Activated T-helper 1 cell treated with anti-CD3 and anti-CD28 coated beads, Interleukin-12 subunit alpha, Interleukin-12 subunit beta, Interleukin-2, Interleukin-4 antibody, amounts not matched to agents 30 ng/mL and 10 ng/mL and 1 ng/mL, durations not matched to agents 14 hours and 24 hours and 36 hours (primary cell): ENCODE results near the gene TUBB2A. TPM values are rescaled to one million over a fixed set of nuclear protein-coding genes. Genes with fewer than 3 reads are reported as not detected.
"Not testable (repeated sequence)": the region's sequence is repeated elsewhere in the genome, so short reads cannot be mapped to it uniquely, and the experiment has no call there.

ENCODE experiments used
- DNase-seq: peaks from one replicate; pipeline ENCODE4 v3.0.0; 2021; ENCODE audit warnings: low spot score
- H3K27ac Mint-ChIP-seq: one replicate; pipeline ENCODE4 v1.8.0; 2021; ENCODE audit warnings: mild to moderate bottlenecking, mixed read lengths
- H3K27me3 Mint-ChIP-seq: one replicate; pipeline ENCODE4 v1.8.0; 2022; ENCODE audit warnings: mild to moderate bottlenecking, moderate library complexity, mixed read lengths; ENCODE audit not compliant: insufficient read depth
- H3K36me3 Mint-ChIP-seq: one replicate; pipeline ENCODE4 v1.8.0; 2021; ENCODE audit warnings: low read depth, mixed read lengths
- H3K4me1 Mint-ChIP-seq: one replicate; pipeline ENCODE4 v1.8.0; 2021; ENCODE audit warnings: low read depth, mixed read lengths
- H3K4me3 Mint-ChIP-seq: one replicate; pipeline ENCODE4 v1.8.0; 2021; ENCODE audit warnings: mild to moderate bottlenecking, moderate library complexity, mixed read lengths
- H3K9me3 Mint-ChIP-seq: one replicate; pipeline ENCODE4 v1.8.0; 2021; ENCODE audit warnings: mixed read lengths
- intact Hi-C: fragments of 100-400 bp; cut with micrococcal nuclease; formaldehyde crosslinking; loops from one replicate; pipeline ENCODE4 v1.15.1; 2024
- total RNA-seq: library from RNA; stranded (reverse); gene quantifications from 2 replicates; pipeline ENCODE4 v1.2.3, GENCODE V29; 2022

TUBB2A gene
- total RNA-seq, 1 donor from 2014 or later = 5.6 TPM

DNA sequence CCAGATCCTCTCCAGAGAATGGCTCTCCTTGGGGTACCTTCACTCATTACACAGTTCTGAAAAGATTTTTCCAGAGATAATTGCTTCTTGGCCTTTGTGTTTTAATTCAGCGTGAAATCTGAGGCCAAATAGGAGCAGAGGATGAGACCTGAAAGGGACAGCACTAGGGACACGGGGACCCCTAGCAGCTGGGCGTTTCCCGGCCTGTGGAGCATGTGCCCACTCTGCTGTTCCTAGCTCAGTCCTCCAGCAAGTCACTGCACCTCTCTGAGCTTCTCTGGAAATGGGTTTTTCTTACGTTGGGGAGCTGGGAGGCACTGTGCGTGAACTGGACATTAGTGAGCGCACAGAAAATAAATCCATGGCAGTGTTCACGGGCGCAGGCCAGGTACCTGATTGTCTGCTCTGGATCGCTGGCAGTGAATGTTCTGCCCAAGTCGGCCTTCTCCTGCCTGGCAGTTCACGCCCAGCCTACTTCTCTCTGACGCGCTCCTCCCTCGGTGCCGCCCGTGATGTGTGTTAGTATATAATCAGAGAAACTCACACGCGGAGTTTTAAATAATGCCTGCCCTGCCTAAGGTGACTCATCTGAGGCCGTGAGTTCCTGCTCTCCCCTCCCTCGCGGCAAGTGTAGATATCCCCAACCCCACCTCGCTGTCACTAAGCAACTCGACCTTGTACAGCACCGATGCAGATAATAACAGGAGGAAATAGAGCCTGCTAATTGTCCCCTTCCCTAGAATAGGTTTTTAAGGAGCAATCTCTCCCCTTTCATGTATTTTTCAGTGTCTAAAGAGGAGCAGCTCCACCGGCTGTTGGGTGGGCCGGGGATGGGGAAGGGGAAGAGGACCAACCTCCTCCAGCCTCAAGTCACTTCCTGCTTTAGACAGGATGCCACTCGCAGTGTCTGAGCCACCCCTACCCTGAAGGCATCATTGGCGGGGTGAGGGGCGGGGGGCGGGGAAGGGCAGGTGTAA, 2.7 kb upstream of the TUBB2A start:
- Mint-ChIP-seq H3K27ac (peak overlapping the region; percentile 56), H3K9me3 (peaks cover 6% of the 10 kb centered on the region), H3K36me3 (peaks cover 9% of the 10 kb centered on the region), H3K27me3 (peaks cover 57% of the 10 kb centered on the region), H3K4me1 (peaks cover 33% of the 10 kb centered on the region), H3K4me3 (peak overlapping the region; percentile 19)
- intact Hi-C loops = loop anchor here (2.0 kb wide), 1 partner anchor 69 kb away; no protein-coding TSS in a partner anchor
- no peak for DNase-seq

DNA sequence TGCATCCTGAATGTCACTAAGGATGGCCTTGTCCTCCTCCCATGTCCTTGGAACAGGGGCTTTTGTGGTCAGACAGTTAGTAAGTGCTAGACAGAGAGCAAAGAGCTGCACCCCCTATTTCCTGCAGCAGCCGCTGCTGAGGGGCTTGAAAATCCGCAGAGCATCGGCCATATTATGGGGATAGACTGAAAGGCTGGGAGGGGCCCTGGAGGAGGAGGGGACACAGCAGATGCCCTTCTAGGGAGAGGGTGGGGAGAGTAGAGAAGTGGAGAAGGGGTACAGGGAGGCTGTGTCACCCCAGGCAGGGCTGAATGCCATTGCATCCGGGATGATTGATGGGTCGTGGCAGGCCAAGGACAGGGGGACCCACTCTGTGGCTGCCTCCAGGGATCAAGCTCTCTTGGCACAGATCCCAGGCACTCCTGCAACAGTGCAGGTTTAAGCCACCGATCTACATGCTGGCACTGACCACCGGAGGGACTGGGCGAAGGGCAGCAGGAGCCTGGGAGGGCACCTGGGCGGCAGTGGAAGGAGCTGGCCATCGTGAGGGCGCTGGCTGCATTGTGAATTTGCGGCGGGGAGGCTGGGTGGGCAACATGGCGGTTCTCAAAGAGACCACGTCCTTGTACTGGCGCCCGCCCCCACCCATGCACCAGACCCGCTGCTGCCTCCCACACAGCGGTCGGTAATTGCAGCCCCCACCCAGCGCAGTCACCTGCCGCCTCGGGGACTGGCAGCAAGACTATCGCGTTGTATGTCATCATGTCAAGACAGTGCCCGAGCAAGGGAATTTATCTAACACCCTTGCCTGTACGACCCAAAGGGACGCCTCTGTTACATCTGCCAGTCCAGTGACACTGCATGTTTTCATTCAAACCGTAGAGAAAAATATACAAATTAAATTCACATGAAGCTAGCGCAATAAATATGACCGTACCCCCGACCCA, 887 bp downstream of the TUBB2A start:
- peak overlapping the region; percentile 86 for H3K4me3 Mint-ChIP-seq
- peaks cover 16% of the 10 kb centered on the region for H3K4me1 Mint-ChIP-seq
- peaks cover 15% of the 10 kb centered on the region for H3K36me3 Mint-ChIP-seq
- peak overlapping the region; percentile 47 for H3K27ac Mint-ChIP-seq
- H3K9me3 Mint-ChIP-seq, DNase-seq: not testable (repeated sequence)
- intact Hi-C loops = loop anchor here (1.0 to 2.0 kb wide), 4 partner anchors 25 to 88 kb away; partner anchors contain the start of genes BPHL and RIPK1
- H3K27me3 Mint-ChIP-seq = peaks cover 46% of the 10 kb centered on the region

DNA sequence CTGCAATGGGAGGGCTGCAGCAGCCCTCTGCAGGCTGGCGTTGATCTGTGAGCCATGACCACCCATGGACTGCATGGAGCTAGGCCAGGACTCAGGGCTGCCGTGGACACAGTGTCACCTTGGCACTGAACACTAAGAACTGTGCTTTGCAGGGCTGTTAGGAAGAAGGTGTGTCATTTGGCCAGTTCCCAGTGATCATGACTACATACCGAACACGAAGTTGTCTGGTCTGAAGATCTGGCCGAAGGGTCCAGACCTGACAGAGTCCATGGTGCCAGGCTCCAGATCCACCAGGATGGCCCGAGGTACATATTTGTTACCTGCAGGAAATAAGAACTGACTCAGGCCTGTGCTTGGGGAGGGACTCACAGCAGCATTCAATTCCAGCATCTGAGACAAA, 1.9 kb downstream of the TUBB2A start:
- Mint-ChIP-seq H3K27ac (peak overlapping the region; percentile 13), H3K36me3 (peaks cover 15% of the 10 kb centered on the region), H3K27me3 (peaks cover 37% of the 10 kb centered on the region), H3K4me3 (peak overlapping the region; percentile 62), H3K4me1 (peaks cover 14% of the 10 kb centered on the region)
- H3K9me3 Mint-ChIP-seq, intact Hi-C loops, DNase-seq: not testable (repeated sequence)

DNA sequence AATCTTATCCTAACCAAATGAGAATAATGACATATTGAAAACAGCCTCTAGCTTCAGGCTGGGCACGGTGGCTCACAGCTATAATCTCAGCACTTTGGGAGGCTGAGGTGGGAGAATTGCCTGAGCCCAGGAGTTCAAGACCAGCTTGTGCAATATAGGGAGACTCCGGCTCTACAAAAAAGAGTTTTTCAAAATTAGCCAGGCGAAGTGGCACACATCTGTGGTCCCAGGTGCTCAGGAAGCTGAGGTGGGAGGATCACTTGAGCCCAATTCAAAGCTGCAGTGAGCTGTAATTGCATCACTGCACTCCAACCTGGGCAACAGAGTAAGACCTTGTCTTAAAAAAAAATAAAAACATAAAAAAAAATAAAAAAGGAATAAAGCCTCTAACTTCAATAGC, 4.7 kb downstream of the TUBB2A start:
- H3K4me1 Mint-ChIP-seq = no peaks in the 10 kb centered on the region

DNA sequence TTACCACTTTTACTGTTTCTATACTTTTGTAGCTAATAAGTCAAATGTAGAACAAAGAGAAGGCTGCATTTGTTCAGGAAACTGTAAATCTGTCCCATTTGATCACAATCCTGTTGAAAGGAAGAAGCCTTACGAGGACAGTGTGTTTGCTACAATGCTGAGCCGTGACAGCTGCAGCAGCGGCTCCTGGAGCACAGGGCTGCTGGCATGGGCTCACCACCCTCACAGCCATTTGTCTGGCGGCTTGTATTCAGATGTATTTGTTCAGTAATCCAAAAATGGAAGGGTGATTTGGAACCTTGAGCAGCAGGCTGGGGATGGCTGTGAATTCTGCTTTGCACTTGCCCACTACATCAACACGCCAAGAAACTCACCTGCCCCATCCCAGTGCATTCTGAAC, 5.7 kb downstream of the TUBB2A start:
- Mint-ChIP-seq H3K36me3 (peaks cover 11% of the 10 kb centered on the region), H3K9me3 (no peaks in the 10 kb centered on the region), H3K27ac (no peak overlapping the region), H3K4me3 (no peak overlapping the region), H3K4me1 (no peaks in the 10 kb centered on the region), H3K27me3 (peaks cover 12% of the 10 kb centered on the region)
- DNase-seq = no peak
- intact Hi-C loops = no loop called here

More for the DNA sequence above, 4.7 kb downstream of the TUBB2A start:
- H3K27me3 Mint-ChIP-seq = peaks cover 16% of the 10 kb centered on the region
- H3K4me3 Mint-ChIP-seq = no peak overlapping the region
- H3K36me3 Mint-ChIP-seq = peaks cover 11% of the 10 kb centered on the region
- intact Hi-C loops = no loop called here
- DNase-seq = no peak
- H3K27ac Mint-ChIP-seq = no peak overlapping the region
- H3K9me3 Mint-ChIP-seq = no peaks in the 10 kb centered on the region

DNA sequence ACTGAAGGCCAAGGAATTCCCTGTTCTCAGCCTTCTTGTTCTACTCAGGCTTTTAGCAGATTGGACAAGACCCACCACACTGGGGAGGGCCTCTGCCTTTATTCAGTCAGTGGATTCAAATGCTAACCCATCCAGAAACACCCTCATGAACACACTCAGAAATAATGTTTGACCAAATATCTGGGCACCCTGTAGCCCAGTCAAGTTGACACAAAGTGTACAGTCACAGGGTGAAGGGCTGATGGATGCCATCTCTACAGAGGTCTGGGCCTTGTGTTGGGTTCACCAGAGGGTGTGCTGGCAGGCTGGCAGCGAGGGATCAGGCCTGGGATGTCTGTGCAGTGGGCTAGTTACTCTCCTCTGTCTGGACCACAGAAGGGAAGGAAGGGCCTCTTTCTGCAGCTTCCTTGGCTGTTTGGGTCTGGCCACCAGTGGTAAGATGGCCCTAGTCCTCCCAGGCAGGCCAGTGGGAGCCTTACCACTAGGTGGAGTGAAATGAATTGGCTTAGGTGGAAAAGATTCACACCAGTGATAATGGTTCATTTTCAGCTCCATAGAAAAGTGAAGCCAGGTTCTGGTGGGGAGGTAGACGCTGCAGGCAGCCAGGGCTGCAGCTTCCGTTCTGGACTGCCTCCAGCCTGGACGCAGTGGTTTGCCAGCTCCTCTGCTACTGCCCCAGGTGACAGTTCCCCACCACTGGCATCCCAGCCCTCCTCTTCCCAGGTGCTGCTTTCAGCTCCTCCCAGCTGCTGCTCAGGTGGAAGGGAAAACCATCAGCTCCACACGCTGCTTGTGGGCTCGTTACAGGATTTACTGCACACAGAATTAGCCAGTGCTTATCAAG, 9.2 kb downstream of the TUBB2A start:
- intact Hi-C loops = no loop called here
- Mint-ChIP-seq H3K9me3 (no peaks in the 10 kb centered on the region), H3K36me3 (peaks cover 2% of the 10 kb centered on the region), H3K4me1 (peaks cover 8% of the 10 kb centered on the region), H3K4me3 (no peak overlapping the region), H3K27me3 (peaks cover 2% of the 10 kb centered on the region), H3K27ac (no peak overlapping the region)
- no peak for DNase-seq

DNA sequence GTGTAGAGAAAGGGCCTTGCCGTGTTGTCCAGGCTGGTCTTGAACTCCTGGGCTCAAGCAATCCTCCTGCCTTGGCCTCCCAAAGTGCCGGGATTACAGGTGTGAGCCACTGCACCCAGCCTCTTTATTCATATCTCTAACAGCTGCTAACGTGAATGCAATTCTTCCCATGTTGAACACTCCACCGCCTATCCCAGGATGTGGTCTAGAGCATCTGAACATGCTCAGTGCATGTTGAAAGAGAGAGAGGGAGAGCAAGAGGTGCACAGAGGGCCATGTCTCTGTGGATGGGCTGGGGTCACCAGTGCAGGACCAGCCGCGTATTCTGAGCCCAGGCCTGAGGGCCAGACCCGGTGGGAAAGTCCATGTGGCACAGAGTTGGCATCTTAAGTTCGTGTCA, 12.8 kb downstream of the TUBB2A start:
- Mint-ChIP-seq H3K4me1 (peaks cover 8% of the 10 kb centered on the region), H3K9me3 (no peaks in the 10 kb centered on the region), H3K36me3 (no peaks in the 10 kb centered on the region), H3K4me3 (no peak overlapping the region), H3K27ac (no peak overlapping the region), H3K27me3 (peaks cover 5% of the 10 kb centered on the region)
- DNase-seq = no peak
- intact Hi-C loops = no loop called here

DNA sequence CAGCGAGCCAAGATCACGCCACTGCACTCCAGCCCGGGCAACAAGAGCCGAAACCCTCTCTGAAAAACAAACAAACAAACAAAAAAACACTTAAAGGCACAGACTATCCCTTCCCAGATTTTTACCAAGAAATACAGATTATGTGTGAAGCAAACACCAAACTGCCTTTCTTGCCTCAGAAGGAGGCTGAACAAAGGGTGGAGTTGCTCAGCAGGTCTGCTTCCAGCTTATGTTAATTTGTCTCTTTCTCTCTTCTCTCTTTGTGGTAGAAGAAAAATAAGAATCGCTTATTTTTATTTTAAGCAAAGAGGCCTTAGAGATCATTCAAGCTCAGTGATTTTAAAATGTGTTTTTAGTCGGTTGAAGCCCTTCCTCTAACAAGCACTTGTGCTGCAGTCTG, 14.2 kb downstream of the TUBB2A start:
- peaks cover 2% of the 10 kb centered on the region for H3K36me3 Mint-ChIP-seq
- no peak overlapping the region for H3K4me3 Mint-ChIP-seq
- H3K27me3 Mint-ChIP-seq = peaks cover 3% of the 10 kb centered on the region
- DNase-seq = no peak
- peaks cover 8% of the 10 kb centered on the region for H3K4me1 Mint-ChIP-seq
- H3K27ac Mint-ChIP-seq = no peak overlapping the region
- no peaks in the 10 kb centered on the region for H3K9me3 Mint-ChIP-seq
- intact Hi-C loops = no loop called here

DNA sequence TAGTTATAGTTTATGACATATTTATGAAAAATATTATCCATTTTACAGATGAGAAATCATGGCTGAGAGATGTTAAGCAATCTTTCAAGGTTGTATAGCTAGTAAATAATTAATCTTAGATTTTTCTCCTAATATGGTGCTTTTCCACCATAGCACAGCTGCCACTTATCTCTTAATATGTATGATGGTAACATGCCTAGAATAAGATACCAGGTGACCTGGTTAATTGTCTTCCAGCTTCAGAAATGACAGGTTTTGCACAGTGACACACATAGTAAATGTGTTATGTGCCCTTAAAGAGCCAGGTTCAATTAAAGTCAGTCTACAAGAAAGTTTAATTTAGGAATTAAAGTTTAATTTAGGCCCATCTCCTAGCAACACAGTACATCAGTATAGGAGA, 14.8 kb downstream of the TUBB2A start:
- peaks cover 3% of the 10 kb centered on the region for H3K27me3 Mint-ChIP-seq
- H3K4me3 Mint-ChIP-seq = no peak overlapping the region
- peaks cover 8% of the 10 kb centered on the region for H3K4me1 Mint-ChIP-seq
- no peaks in the 10 kb centered on the region for H3K9me3 Mint-ChIP-seq
- H3K36me3 Mint-ChIP-seq = peaks cover 2% of the 10 kb centered on the region
- no peak overlapping the region for H3K27ac Mint-ChIP-seq
- DNase-seq = no peak
- intact Hi-C loops = no loop called here

DNA sequence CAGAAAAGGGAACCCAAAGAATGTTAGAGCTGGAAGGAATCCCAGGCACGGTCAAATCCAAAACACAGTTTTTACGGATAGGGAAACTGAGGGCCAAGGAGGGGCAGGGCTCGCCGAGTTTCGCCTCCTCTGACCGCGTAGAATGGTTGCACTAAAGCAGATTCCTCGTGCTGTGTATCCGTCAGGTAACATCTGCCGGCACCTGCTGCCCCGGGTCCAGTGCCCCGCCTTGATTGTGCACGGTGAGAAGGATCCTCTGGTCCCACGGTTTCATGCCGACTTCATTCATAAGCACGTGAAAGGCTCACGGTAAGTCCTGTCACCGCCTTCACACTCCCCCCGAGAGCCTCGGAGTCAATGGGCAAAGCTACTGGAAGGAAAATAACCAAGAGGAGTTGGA, 17.1 kb downstream of the TUBB2A start:
- intact Hi-C loops = no loop called here

DNA sequence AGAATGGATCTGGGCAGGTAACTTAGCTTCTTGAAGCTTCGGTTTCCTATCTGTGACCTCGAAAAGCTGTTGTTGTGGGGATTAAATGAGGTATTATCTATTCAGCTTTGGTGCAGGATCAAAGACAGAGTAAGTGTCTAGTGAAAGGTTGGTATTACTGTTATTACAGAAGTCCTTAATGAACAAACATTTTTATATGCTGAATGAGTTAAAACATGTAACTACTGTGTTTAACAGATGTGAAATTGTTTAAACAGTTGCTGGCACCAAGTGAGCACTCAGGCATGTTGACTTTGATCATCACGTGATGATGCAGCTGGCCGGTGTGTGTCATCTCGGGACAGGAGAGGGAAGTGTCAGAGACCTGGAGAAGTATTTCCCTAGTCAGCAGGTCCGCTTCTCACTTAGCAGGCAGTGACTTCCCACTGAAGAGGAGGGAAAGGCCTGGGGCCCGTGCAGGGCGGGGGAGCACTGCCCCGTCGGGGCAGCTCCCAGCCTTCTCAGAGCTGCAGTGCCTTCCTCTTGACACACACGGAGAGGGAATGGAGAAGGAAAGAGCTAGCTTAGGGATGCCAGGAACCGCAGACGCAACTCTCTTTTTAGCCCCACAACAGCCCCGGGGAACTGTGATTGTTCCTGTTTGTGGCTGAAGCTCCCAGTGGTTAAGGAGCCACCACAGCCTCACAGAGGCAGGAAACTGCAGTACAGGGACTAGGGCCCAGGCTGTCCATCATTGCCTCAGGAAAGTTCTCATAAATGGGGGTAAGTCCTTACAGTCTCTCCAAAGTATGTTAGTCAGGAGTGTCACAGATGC, 18.0 kb downstream of the TUBB2A start:
- Mint-ChIP-seq H3K36me3 (peaks cover 2% of the 10 kb centered on the region), H3K4me1 (no peaks in the 10 kb centered on the region), H3K4me3 (no peak overlapping the region), H3K27me3 (peaks cover 3% of the 10 kb centered on the region), H3K27ac (no peak overlapping the region), H3K9me3 (no peaks in the 10 kb centered on the region)
- DNase-seq = no peak
- intact Hi-C loops = no loop called here

More for the DNA sequence above, 17.1 kb downstream of the TUBB2A start:
- no peak overlapping the region for H3K27ac Mint-ChIP-seq
- no peaks in the 10 kb centered on the region for H3K9me3 Mint-ChIP-seq
- no peak overlapping the region for H3K4me3 Mint-ChIP-seq
- H3K4me1 Mint-ChIP-seq = peaks cover 8% of the 10 kb centered on the region
- no peak for DNase-seq
- H3K27me3 Mint-ChIP-seq = peaks cover 3% of the 10 kb centered on the region
- peaks cover 2% of the 10 kb centered on the region for H3K36me3 Mint-ChIP-seq
